Fibroblast of gingiva (primary cell): Measurements from ENCODE around the gene FAM186B.

ENCODE experiments used
- DNase-seq: peaks from one replicate; pipeline ENCODE4 v3.0.0-alpha.2; 2011; ENCODE audit warnings: low read depth

The FAM186B gene

DNA sequence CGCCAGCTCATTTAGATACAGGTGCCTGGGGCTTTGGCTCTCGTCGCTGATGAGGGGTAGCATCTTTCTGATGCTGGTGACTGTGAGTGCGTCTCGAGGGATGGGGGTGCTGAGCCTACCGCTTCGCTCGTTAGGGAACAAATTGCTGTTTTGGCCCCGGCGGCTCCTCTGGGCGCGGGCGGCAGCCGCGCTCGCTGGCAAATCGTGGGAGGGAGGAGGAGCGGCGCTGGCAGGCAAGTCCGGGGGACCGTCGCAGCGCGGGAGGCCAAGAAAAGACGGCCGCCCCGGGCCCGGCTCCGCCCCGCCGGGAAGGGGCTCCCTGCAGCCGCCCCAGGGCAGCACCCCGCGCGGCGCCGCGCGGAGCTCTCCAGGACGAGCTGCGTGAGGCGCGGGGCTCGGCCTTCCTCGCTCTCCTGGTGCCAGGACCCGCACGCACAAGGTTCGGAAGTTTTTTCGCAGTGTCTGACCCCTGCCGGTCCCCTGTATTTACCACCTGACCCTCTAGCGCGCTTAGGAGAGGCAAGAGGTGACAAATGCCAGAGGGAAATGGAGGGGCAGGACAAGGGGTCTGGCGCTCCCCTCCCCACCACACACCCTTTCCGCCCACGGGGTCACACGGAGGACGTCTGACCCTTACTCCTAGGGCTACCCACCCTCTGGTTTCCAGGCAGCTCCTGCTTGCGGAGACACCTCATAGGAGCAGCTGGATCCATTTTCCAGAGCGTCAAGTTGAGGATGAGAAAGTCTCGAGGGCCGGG is 67.5 kb downstream of the FAM186B start:
- no peak for DNase-seq
